Common myeloid progenitor, CD34-positive (primary cell): ENCODE data around the gene SLC5A1.
"Not testable (repeated sequence)": the region's sequence is repeated elsewhere in the genome, so short reads cannot be mapped to it uniquely, and the experiment has no call there.

ENCODE experiments used
- CTCF ChIA-PET: fragments of 350-600 bp; sonication (Branson Sonifier 250); formaldehyde crosslinking; loops from one replicate; lab custom pipeline; 2021; ENCODE audit warnings: antibody characterized with exemption; lab: Charles Lee
- POLR2A ChIA-PET: fragments of 350-600 bp; sonication (Branson Sonifier 250); formaldehyde crosslinking; loops from one replicate; lab custom pipeline; 2021; ENCODE audit warnings: antibody characterized with exemption; lab: Charles Lee
- DNase-seq, 3 donors: peaks; one replicate each; pipeline versions ENCODE4 v3.0.0 to v3.0.0-alpha.2; 2013
- H3K27ac ChIP-seq, 2 experiments: 1 replicate in 1 of 2; 2 replicates in 1 of 2; pipeline ENCODE4 v1.7.0; 2013; ENCODE audit warnings: inconsistent platforms in 2 of 2, low read length in 2 of 2, mild to moderate bottlenecking in 2 of 2, low read depth in 1 of 2, moderate library complexity in 1 of 2; ENCODE audit not compliant: severe bottlenecking in 2 of 2, insufficient read depth in 1 of 2, poor library complexity in 1 of 2
- H3K27me3 ChIP-seq, 5 experiments: replicated peaks in 2 of 5; 1 replicate in 3 of 5; 2 replicates in 2 of 5; pipeline versions ENCODE4 v1.6.1 to v1.7.0; 2013; ENCODE audit warnings: low read length in 4 of 5, mild to moderate bottlenecking in 2 of 5, moderate library complexity in 2 of 5, inconsistent platforms in 1 of 5; ENCODE audit not compliant: insufficient read depth in 5 of 5, control insufficient read depth in 4 of 5
- H3K36me3 ChIP-seq, 4 experiments: 1 replicate in 2 of 4; 2 replicates in 2 of 4; pipeline versions ENCODE4 v1.6.1 to v1.7.0; 2013; ENCODE audit warnings: low read length in 3 of 4, control low read depth in 1 of 4, mild to moderate bottlenecking in 1 of 4; ENCODE audit not compliant: control insufficient read depth in 4 of 4, insufficient read depth in 4 of 4
- H3K4me1 ChIP-seq, 4 experiments: 1 replicate in 3 of 4; 2 replicates in 1 of 4; pipeline versions ENCODE4 v1.6.1 to v1.7.1; 2013; ENCODE audit warnings: low read length in 3 of 4, mild to moderate bottlenecking in 3 of 4, control low read depth in 1 of 4, inconsistent platforms in 1 of 4, moderate library complexity in 1 of 4; ENCODE audit not compliant: control insufficient read depth in 4 of 4, insufficient read depth in 4 of 4; ENCODE audit errors: control extremely low read depth in 1 of 4
- H3K4me3 ChIP-seq, 7 experiments: 1 replicate in 4 of 7; 2 replicates in 3 of 7; pipeline versions ENCODE4 v1.5.1 to v1.7.0; 2013; ENCODE audit warnings: mild to moderate bottlenecking in 7 of 7, low read length in 6 of 7, moderate library complexity in 6 of 7, inconsistent platforms in 2 of 7, low read depth in 2 of 7, control low read depth in 1 of 7; ENCODE audit not compliant: insufficient read depth in 4 of 7, control insufficient read depth in 1 of 7; ENCODE audit errors: extremely low read depth in 1 of 7
- H3K9me3 ChIP-seq, 5 experiments: 1 replicate in 4 of 5; 2 replicates in 1 of 5; pipeline versions ENCODE4 v1.6.1 to v1.7.1; 2013; ENCODE audit warnings: low read length in 4 of 5, mild to moderate bottlenecking in 2 of 5, inconsistent platforms in 1 of 5, low read depth in 1 of 5, moderate library complexity in 1 of 5; ENCODE audit not compliant: control insufficient read depth in 4 of 5, insufficient read depth in 2 of 5; ENCODE audit errors: control extremely low read depth in 1 of 5
- WGBS: methylation state at CpG from one replicate; pipeline ENCODE4 v1.1.5; 2013; ENCODE audit not compliant: insufficient coverage; 5-methylcytosine and 5-hydroxymethylcytosine counted together

SLC5A1 gene

GRCh38 chr22:32138576-32138975, 95.5 kb downstream of the SLC5A1 start:
- DNase-seq, H3K27me3 ChIP-seq, H3K36me3 ChIP-seq, POLR2A ChIA-PET, H3K9me3 ChIP-seq, CTCF ChIA-PET, H3K27ac ChIP-seq: not testable (repeated sequence)
- peaks cover 0 to 21% (median 18%) of the 10 kb centered on the region in 4 experiments for H3K4me1 ChIP-seq
- H3K4me3 ChIP-seq = peak overlapping the region in 3 of 7 experiments; percentile 50 to 80 (median 60)
- no CpG with 5 or more reads among the region's 1 CpG for WGBS

GRCh38 chr22:32140688-32141087, 97.6 kb downstream of the SLC5A1 start:
- H3K27me3 ChIP-seq, H3K4me3 ChIP-seq, H3K9me3 ChIP-seq, H3K36me3 ChIP-seq, DNase-seq, CTCF ChIA-PET, POLR2A ChIA-PET, H3K27ac ChIP-seq: not testable (repeated sequence)
- H3K4me1 ChIP-seq = peaks cover 0 to 38% (median 28%) of the 10 kb centered on the region in 4 experiments
- no CpG with 5 or more reads among the region's 6 CpGs for WGBS

GRCh38 chr22:32142600-32142999, 99.5 kb downstream of the SLC5A1 start:
- Histone ChIP-seq H3K9me3 (peaks cover 0 to 2% (median 0%) of the 10 kb centered on the region in 5 experiments), H3K4me3 (no peak overlapping the region), H3K36me3 (no peaks in the 10 kb centered on the region), H3K4me1 (peaks cover 0 to 37% (median 25%) of the 10 kb centered on the region in 4 experiments), H3K27me3 (no peaks in the 10 kb centered on the region), H3K27ac (no peak overlapping the region)
- no peak for DNase-seq
- ChIA-PET POLR2A (no interaction called here), CTCF (interaction anchor here (0.9 kb wide), 1 partner anchor 123 kb away, joined by 4 read pairs; no protein-coding TSS in a partner anchor)

- Histone ChIP-seq H3K36me3 (no peaks in the 10 kb centered on the region), H3K9me3 (peaks cover 0 to 2% (median 0%) of the 10 kb centered on the region in 5 experiments), H3K4me3 (peak overlapping the region in 1 of 7 experiments; percentile 3), H3K27me3 (no peaks in the 10 kb centered on the region), H3K27ac (no peak overlapping the region), H3K4me1 (peaks cover 0 to 36% (median 21%) of the 10 kb centered on the region in 4 experiments)
- CTCF ChIA-PET = no interaction called here
- DNase-seq = peak; percentile 72 to 95 (median 93)
- WGBS = 87% methylated on average over 2 of the region's 6 CpGs
- POLR2A ChIA-PET = no interaction called here
Measured at GRCh38 chr22:32144496-32145274, 101.6 kb downstream of the SLC5A1 start.

GRCh38 chr22:32147128-32147527, 104.1 kb downstream of the SLC5A1 start:
- DNase-seq, H3K36me3 ChIP-seq, H3K4me3 ChIP-seq, H3K27me3 ChIP-seq, CTCF ChIA-PET, POLR2A ChIA-PET, H3K27ac ChIP-seq, H3K9me3 ChIP-seq: not testable (repeated sequence)
- H3K4me1 ChIP-seq = peaks cover 0 to 44% (median 18%) of the 10 kb centered on the region in 4 experiments
- 94% methylated on average over 4 of the region's 8 CpGs for WGBS

GRCh38 chr22:32148372-32148771, 105.3 kb downstream of the SLC5A1 start:
- H3K27ac ChIP-seq, CTCF ChIA-PET, H3K36me3 ChIP-seq, DNase-seq, H3K4me3 ChIP-seq, POLR2A ChIA-PET, H3K9me3 ChIP-seq, H3K27me3 ChIP-seq: not testable (repeated sequence)
- H3K4me1 ChIP-seq = peaks cover 0 to 31% (median 10%) of the 10 kb centered on the region in 4 experiments
- WGBS = 76% methylated on average over 3 of the region's 4 CpGs

- CTCF ChIA-PET, H3K36me3 ChIP-seq, H3K9me3 ChIP-seq, POLR2A ChIA-PET, DNase-seq, H3K4me3 ChIP-seq, H3K27ac ChIP-seq, H3K27me3 ChIP-seq: not testable (repeated sequence)
- H3K4me1 ChIP-seq = peaks cover 0 to 13% (median 0%) of the 10 kb centered on the region in 4 experiments
- 61% methylated on average over 6 of the region's 7 CpGs for WGBS
Measured at GRCh38 chr22:32150647-32151046, 107.6 kb downstream of the SLC5A1 start.
